ENCODE data around the gene EYA2. TPM values are rescaled to one million over a fixed set of nuclear protein-coding genes. Genes with fewer than 3 reads are reported as not detected.

The EYA2 gene
- total RNA-seq, 1 donor from 2014 or later, result 94.1 TPM

- no peak for DNase-seq
- H3K9me3 Mint-ChIP-seq (ENCODE audit: unreplicated experiment), result peaks cover 7% of the 10 kb centered on the region
- H3K36me3 Mint-ChIP-seq (ENCODE audit: unreplicated experiment), result peaks cover 21% of the 10 kb centered on the region
- no peaks in the 10 kb centered on the region for H3K27me3 Mint-ChIP-seq (ENCODE audit: unreplicated experiment)
- no peak overlapping the region for H3K4me3 Mint-ChIP-seq (ENCODE audit: unreplicated experiment)
- H3K27ac Mint-ChIP-seq (ENCODE audit: unreplicated experiment), result no peak overlapping the region
- no peak for TF ChIP-seq CTCF (IDR thresholded peaks at IDR 0.05; ENCODE audit: partially characterized antibody, unreplicated experiment)
- peaks cover 10% of the 10 kb centered on the region for H3K4me1 Mint-ChIP-seq (ENCODE audit: low read depth, unreplicated experiment)
Measured at GRCh38 chr20:47041396-47041899, 146.8 kb downstream of the EYA2 start.

GRCh38 chr20:47042464-47042863, 147.8 kb downstream of the EYA2 start:
- peaks cover 10% of the 10 kb centered on the region for H3K4me1 Mint-ChIP-seq (ENCODE audit: low read depth, unreplicated experiment)
- H3K36me3 Mint-ChIP-seq (ENCODE audit: unreplicated experiment), result peaks cover 23% of the 10 kb centered on the region
- no peaks in the 10 kb centered on the region for H3K27me3 Mint-ChIP-seq (ENCODE audit: unreplicated experiment)
- no peak for TF ChIP-seq CTCF (IDR thresholded peaks at IDR 0.05; ENCODE audit: partially characterized antibody, unreplicated experiment)
- H3K27ac Mint-ChIP-seq (ENCODE audit: unreplicated experiment), result no peak overlapping the region
- DNase-seq, result no peak
- peaks cover 7% of the 10 kb centered on the region for H3K9me3 Mint-ChIP-seq (ENCODE audit: unreplicated experiment)
- H3K4me3 Mint-ChIP-seq (ENCODE audit: unreplicated experiment), result no peak overlapping the region

GRCh38 chr20:47043086-47043485, 148.4 kb downstream of the EYA2 start:
- no peak for DNase-seq
- TF ChIP-seq CTCF (IDR thresholded peaks at IDR 0.05; ENCODE audit: partially characterized antibody, unreplicated experiment), result no peak
- Mint-ChIP-seq H3K27ac (ENCODE audit: unreplicated experiment) (no peak overlapping the region), H3K4me3 (ENCODE audit: unreplicated experiment) (no peak overlapping the region), H3K27me3 (ENCODE audit: unreplicated experiment) (peaks cover 2% of the 10 kb centered on the region), H3K4me1 (ENCODE audit: low read depth, unreplicated experiment) (peaks cover 10% of the 10 kb centered on the region), H3K36me3 (ENCODE audit: unreplicated experiment) (peaks cover 28% of the 10 kb centered on the region), H3K9me3 (ENCODE audit: unreplicated experiment) (peaks cover 9% of the 10 kb centered on the region)

GRCh38 chr20:47044938-47045337, 150.3 kb downstream of the EYA2 start:
- peaks cover 2% of the 10 kb centered on the region for H3K27me3 Mint-ChIP-seq (ENCODE audit: unreplicated experiment)
- peaks cover 34% of the 10 kb centered on the region for H3K36me3 Mint-ChIP-seq (ENCODE audit: unreplicated experiment)
- H3K4me1 Mint-ChIP-seq (ENCODE audit: low read depth, unreplicated experiment), result peaks cover 2% of the 10 kb centered on the region
- H3K9me3 Mint-ChIP-seq (ENCODE audit: unreplicated experiment), result peaks cover 7% of the 10 kb centered on the region
- no peak for DNase-seq
- H3K4me3 Mint-ChIP-seq (ENCODE audit: unreplicated experiment), result no peak overlapping the region
- no peak for TF ChIP-seq CTCF (IDR thresholded peaks at IDR 0.05; ENCODE audit: partially characterized antibody, unreplicated experiment)
- no peak overlapping the region for H3K27ac Mint-ChIP-seq (ENCODE audit: unreplicated experiment)

GRCh38 chr20:47048054-47048453, 153.4 kb downstream of the EYA2 start:
- no peak for TF ChIP-seq CTCF (IDR thresholded peaks at IDR 0.05; ENCODE audit: partially characterized antibody, unreplicated experiment)
- DNase-seq, result no peak
- Mint-ChIP-seq H3K4me3 (ENCODE audit: unreplicated experiment) (no peak overlapping the region), H3K27ac (ENCODE audit: unreplicated experiment) (no peak overlapping the region), H3K27me3 (ENCODE audit: unreplicated experiment) (peaks cover 5% of the 10 kb centered on the region), H3K4me1 (ENCODE audit: low read depth, unreplicated experiment) (peaks cover 6% of the 10 kb centered on the region), H3K9me3 (ENCODE audit: unreplicated experiment) (peaks cover 5% of the 10 kb centered on the region), H3K36me3 (ENCODE audit: unreplicated experiment) (peaks cover 40% of the 10 kb centered on the region)

Measured in glutamatergic neuron (in vitro differentiated cells).